Measurements from ENCODE around the gene KLHL2. TPM values are rescaled to one million over a fixed set of nuclear protein-coding genes. Genes with fewer than 3 reads are reported as not detected.
"Not testable (repeated sequence)": the region's sequence is repeated elsewhere in the genome, so short reads cannot be mapped to it uniquely, and the experiment has no call there.

The KLHL2 gene
- total RNA-seq, 1 experiment from 2014 or later = 22.2 TPM

DNA sequence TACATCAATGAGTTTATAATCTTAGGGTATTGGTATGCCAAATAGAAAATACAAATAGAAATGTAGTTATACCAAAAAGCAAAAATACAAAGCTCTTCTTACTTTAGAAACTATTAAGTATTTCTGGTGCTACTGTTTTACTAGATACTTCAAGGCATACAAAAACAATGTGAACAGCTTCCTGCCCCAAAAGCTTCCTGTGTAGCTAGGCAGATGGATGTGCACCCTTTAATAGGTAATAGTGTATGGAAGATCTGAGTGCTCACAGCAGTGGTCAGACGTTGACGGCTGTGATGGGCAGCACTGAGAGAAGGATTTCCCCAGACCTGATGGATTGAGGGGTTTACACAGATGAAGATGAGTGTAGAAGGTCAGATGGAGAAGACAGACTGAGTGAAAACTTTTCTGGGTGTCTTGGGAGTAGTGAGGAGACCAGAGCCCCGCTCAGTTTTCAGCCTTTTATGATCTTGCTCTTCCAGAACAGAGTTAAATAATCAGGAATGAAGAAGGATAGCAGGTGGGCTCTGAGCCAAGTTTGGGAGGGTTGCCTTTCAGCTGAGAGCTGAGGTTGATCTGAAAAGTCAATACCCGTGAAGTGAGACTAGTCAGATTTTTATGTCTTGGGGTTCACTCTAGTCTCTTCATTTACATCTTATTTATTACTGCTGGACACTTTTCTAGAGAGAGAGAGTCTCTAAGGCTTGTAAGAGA is 22.3 kb downstream of the KLHL2 start:
- DNase-seq (ENCODE audit: low read depth) = not testable (repeated sequence)

- DNase-seq (ENCODE audit: low read depth) = not testable (repeated sequence)
Measured at GRCh38 chr4:165232623-165233433, 25.5 kb downstream of the KLHL2 start.

GRCh38 chr4:165234766-165235165 is 27.4 kb downstream of the KLHL2 start:
- no peak for DNase-seq (ENCODE audit: low read depth)

DNA sequence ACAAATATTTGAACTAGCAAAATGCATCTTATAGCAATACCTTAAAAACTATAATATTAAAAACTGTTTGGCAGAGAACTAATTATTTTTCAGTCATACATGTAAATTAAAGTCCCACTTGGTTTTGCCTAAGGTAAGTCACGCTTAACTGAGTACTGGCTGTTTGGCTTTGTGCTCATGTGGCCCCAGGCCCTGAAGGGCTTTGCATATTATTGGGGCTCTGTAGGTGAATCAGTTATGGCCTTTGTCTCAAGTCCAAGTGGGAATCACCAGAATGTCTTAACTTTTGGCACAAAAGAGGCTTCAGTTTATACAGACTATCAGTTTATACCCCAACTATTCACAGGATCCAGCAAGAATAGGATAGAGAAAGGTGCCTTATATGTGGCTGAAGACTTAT is 29.5 kb downstream of the KLHL2 start:
- DNase-seq (ENCODE audit: low read depth) = not testable (repeated sequence)

DNA sequence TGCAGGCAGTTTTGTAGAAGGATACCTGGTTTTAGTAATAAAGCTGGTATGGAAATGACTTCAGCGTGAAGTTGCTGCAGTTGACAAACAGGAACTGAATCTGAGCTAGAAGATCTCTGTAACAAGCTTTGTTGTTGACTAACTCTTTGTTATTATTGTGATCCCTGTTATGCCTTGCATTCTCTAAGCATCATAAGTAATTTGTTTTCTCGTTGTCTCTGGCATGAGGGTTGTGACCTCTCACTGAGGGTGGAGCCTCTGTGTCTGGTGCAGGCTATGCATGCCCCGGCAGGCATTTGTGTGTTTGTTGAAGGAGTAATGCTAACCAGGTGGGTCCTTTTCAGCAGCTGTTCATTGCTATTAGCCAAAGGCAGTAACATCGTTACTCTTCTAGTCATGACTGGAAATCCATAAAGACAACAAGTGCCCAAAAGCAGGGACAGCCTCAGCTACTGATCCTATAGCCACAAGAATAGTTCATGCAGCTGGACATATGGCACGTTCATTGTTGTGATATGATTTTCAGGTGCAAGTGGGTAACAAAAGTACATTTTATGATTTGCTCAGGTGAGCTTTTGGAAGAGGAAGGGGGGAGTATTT is 30.8 kb downstream of the KLHL2 start:
- not testable (repeated sequence) for DNase-seq (ENCODE audit: low read depth)

DNA sequence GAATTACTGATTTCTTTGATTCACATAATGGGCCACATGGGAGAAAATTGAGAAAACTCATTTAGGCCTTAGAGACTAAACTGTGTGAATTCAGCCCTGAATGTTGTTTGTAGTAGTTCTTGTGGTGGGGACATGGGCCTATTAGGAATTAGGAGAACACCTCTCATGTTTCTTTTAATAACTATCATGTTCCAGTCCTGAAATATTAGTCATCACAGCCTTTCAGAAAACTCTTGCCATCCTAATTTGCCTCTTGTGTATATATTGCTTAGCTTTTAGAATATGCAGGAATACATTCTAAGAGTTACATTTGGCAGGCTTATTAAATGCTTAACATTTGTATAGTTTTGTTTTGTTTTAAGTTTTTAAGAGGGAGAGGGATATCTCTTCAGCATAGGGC is 33.4 kb downstream of the KLHL2 start:
- peak; percentile 43 for DNase-seq (ENCODE audit: low read depth)

GRCh38 chr4:165244148-165244547 is 36.8 kb downstream of the KLHL2 start:
- DNase-seq (ENCODE audit: low read depth) = not testable (repeated sequence)

DNA sequence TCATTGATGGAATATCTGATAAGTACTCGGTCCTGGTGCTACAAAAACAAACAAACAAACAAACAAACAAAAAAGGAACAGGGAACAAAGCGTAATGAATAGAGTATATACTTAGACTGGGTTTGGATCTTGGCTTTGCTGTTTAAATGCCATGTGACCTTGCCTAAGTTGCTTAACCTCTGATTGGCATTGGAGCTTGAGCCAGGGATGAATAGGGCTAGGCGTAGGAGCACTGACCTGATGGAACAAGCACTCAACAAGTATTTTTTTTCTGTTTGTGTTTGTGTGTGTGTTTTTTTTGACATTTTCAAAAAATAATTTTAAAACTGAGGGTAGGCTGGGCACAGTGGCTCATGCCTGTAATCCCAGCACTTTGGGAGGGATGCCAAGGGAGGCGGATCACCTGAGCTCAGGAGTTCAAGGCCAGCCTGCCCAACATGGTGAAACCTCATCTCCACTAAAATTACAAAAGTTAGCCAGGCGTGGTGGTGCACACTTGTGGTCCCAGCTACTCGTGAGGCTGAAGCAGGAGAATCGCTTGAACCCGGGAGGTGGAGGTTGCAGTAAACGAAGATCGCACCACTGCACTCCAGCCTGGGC is 37.3 kb downstream of the KLHL2 start:
- not testable (repeated sequence) for DNase-seq (ENCODE audit: low read depth)

GRCh38 chr4:165248102-165248501 is 40.7 kb downstream of the KLHL2 start:
- DNase-seq (ENCODE audit: low read depth) = no peak

GRCh38 chr4:165248904-165249303 is 41.5 kb downstream of the KLHL2 start:
- DNase-seq (ENCODE audit: low read depth) = not testable (repeated sequence)

GRCh38 chr4:165254771-165255170 is 47.4 kb downstream of the KLHL2 start:
- not testable (repeated sequence) for DNase-seq (ENCODE audit: low read depth)

GRCh38 chr4:165255439-165255838 is 48.1 kb downstream of the KLHL2 start:
- peak; percentile 49 for DNase-seq (ENCODE audit: low read depth)

- DNase-seq (ENCODE audit: low read depth) = not testable (repeated sequence)
Measured at GRCh38 chr4:165256074-165256659, 48.8 kb downstream of the KLHL2 start.

- peak; percentile 85 for DNase-seq (ENCODE audit: low read depth)
Measured at GRCh38 chr4:165259776-165260175, 52.4 kb downstream of the KLHL2 start.

GRCh38 chr4:165262306-165262705 is 54.9 kb downstream of the KLHL2 start:
- DNase-seq (ENCODE audit: low read depth) = not testable (repeated sequence)

- DNase-seq (ENCODE audit: low read depth) = not testable (repeated sequence)
Measured at GRCh38 chr4:165263466-165263865, 56.1 kb downstream of the KLHL2 start.

DNA sequence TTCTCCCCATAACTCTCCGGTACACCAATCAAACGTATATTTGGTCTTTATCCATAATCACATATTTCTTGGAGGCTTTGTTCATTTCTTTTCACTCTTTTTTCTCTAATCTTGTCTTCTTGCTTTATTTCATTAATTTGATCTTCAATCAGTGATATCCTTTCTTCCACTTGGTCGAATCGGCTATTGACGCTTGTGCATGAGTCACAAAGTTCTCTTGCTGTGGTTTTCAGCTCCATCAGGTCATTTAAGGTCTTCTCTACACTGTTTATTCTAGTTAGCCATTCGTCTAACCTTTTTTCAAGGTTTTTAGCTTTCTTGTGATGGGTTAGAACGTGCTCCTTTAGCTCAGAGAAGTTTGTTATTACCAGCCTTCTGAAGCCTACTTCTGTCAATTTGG is 62.6 kb downstream of the KLHL2 start:
- not testable (repeated sequence) for DNase-seq (ENCODE audit: low read depth)

DNA sequence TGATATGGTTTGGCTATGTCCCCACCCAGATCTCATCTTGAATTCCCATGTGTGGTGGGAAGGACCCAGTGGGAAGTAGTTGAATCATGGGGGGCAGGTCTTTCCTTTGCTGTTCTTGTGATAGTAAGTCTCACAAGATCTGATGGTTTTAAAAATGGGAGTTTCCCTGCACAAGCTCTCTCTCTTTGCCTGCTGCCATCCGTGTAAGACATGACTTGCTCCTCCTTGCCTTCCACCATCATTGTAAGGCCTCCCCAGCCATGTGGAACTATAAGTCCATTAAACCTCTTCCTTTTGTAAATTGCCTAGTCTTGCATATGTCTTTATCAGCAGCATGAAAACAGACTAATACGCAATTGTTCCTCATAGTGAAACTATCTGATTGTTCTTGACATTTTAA is 66.1 kb downstream of the KLHL2 start:
- not testable (repeated sequence) for DNase-seq (ENCODE audit: low read depth)

DNA sequence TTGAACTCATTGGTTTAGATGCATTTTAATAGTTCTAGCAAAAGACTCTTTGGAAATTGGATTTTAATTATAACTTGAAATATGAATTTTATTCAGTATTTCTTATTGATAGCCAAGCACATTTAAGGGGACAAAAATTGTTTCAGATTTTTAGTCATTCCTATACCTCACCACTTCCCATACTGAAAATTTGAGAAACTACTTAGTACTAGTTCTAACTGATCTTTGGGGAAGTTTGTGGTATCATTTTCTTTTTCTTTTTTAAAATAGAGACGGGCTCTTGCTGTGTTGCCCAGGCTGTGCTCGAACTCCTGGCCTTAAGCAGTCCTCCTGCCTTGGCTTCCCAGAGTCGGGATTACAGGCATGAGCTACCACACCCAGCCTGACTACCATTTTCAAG is 68.0 kb downstream of the KLHL2 start:
- DNase-seq (ENCODE audit: low read depth) = not testable (repeated sequence)

DNA sequence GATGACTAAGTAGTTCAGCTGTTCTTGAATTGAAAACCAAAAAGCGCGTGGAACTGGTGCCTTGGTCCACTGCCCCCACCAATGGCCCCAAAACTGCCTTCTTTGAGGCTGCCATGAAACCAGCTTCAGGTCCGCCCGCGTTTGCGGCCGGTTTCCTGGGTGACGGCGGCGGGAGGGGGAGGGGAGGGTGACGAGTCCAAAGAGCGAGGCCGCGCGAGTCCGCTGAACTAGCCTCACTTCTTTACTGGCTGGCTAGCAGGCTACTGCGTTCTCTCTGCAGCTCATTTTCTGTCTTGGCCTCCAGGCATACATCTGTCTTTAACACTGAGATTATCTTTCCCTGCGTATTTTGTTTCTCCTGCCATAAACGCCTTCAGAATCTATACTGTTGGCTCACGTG is 72.2 kb downstream of the KLHL2 start:
- DNase-seq (ENCODE audit: low read depth) = not testable (repeated sequence)

- DNase-seq (ENCODE audit: low read depth) = not testable (repeated sequence)
Measured at GRCh38 chr4:165284697-165285096, 77.3 kb downstream of the KLHL2 start.

Data from LHCN-M2 (cell line).